BE2C (cell line): ENCODE data around the gene ACE2.

ENCODE experiments used
- DNase-seq: peaks from one replicate; pipeline ENCODE4 v3.0.0-alpha.2; 2020
- H3K27me3 ChIP-seq: fragments of 250-450 bp; sonication (Bioruptor Pico); 2 replicates; pipeline ENCODE4 v1.5.1; 2020; ENCODE audit warnings: mild to moderate bottlenecking
- H3K36me3 ChIP-seq: fragments of 250-450 bp; sonication (Bioruptor Pico); 2 replicates; pipeline ENCODE4 v1.5.1; 2020; ENCODE audit warnings: mild to moderate bottlenecking
- H3K4me1 ChIP-seq: fragments of 250-450 bp; sonication (Bioruptor Pico); 2 replicates; pipeline ENCODE4 v1.5.1; 2020
- H3K4me3 ChIP-seq: 2 replicates; pipeline ENCODE4 v1.5.1; 2011; ENCODE audit warnings: low read depth, low read length
- H3K9me3 ChIP-seq: fragments of 250-450 bp; sonication (Bioruptor Pico); 2 replicates; pipeline ENCODE4 v1.5.1; 2020
- TF ChIP-seq, protein P1 (sequence below): IDR thresholded peaks from 2 replicates; pipeline ENCODE4 v1.5.1; 2012; ENCODE audit warnings: mild to moderate bottlenecking, low read depth, low read length

Gene ACE2

DNA sequence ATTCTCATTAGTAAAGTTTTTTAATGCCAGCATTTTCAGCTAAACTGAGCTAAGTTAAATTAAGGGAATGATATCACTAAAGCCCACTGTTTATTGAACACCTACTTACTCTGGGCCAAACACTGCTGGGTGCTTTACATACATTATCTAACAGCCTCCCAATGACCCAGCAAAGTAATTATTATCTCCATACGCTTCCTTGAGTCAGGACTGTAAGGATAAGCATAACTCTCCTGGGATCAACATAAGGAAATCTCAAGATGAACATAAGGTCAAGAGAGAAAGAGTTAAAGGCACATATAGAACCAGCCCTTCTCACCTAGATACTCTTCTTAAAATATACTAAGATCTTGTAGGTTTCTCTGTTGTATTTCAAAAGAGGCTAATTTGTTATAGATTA is 86.5 kb downstream of the ACE2 start:
- no peak overlapping the region for H3K4me3 ChIP-seq
- H3K27me3 ChIP-seq = no peaks in the 10 kb centered on the region
- DNase-seq = no peak
- no peaks in the 10 kb centered on the region for H3K36me3 ChIP-seq
- H3K4me1 ChIP-seq = no peaks in the 10 kb centered on the region
- H3K9me3 ChIP-seq = no peaks in the 10 kb centered on the region
- TF ChIP-seq, protein P1, sequence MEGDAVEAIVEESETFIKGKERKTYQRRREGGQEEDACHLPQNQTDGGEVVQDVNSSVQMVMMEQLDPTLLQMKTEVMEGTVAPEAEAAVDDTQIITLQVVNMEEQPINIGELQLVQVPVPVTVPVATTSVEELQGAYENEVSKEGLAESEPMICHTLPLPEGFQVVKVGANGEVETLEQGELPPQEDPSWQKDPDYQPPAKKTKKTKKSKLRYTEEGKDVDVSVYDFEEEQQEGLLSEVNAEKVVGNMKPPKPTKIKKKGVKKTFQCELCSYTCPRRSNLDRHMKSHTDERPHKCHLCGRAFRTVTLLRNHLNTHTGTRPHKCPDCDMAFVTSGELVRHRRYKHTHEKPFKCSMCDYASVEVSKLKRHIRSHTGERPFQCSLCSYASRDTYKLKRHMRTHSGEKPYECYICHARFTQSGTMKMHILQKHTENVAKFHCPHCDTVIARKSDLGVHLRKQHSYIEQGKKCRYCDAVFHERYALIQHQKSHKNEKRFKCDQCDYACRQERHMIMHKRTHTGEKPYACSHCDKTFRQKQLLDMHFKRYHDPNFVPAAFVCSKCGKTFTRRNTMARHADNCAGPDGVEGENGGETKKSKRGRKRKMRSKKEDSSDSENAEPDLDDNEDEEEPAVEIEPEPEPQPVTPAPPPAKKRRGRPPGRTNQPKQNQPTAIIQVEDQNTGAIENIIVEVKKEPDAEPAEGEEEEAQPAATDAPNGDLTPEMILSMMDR = no peak

DNA sequence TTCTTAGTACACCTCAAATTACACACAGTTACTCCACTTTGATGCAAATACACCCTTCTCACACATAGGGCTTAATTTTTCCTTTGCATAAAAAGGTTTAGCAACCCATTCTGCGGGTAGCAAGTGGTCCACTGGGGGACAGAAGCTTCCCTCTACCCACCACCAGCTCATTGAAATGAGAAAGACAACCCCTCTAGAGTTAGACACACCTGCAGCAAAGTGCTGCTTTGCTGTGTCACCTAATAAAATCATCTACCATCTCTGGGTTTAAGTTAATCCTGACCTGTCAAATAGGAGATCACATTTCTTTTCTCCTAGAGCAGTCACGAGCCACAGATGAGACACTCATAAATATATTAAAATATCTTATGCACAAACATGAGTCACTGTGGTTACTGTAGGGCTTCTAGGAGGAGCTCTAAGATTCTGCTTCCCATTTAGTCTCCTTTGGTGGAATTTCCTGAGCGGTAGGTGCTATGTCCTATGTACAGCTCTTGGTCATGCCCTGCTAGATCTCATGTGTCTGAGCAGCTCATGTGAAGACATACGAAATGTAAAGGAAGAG is 88.3 kb downstream of the ACE2 start:
- no peak overlapping the region for H3K4me3 ChIP-seq
- TF ChIP-seq, protein P1 = no peak
- no peaks in the 10 kb centered on the region for H3K27me3 ChIP-seq
- DNase-seq = no peak
- no peaks in the 10 kb centered on the region for H3K9me3 ChIP-seq
- no peaks in the 10 kb centered on the region for H3K36me3 ChIP-seq
- no peaks in the 10 kb centered on the region for H3K4me1 ChIP-seq

DNA sequence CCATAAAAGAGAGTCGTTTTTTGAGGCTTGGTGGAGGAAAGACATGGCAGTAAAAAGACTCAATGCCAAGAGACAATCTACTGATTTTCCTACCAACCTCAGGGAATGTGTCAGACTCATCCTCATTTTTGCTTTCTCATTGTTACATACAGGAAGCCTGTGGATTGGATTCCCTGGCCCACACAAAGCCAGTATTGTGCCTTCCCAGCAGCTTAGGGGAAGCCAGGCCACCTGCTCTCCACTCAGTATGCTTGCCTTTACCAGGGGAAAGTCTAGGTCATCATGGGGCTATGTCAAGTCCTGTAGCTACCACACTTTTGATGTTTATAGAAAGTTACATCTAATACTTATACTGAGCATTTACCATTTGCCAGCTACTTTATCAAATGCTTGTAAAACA is 89.2 kb downstream of the ACE2 start:
- no peaks in the 10 kb centered on the region for H3K27me3 ChIP-seq
- H3K4me1 ChIP-seq = no peaks in the 10 kb centered on the region
- TF ChIP-seq, protein P1 = no peak
- no peaks in the 10 kb centered on the region for H3K36me3 ChIP-seq
- no peak overlapping the region for H3K4me3 ChIP-seq
- no peak for DNase-seq
- H3K9me3 ChIP-seq = no peaks in the 10 kb centered on the region
